Ascending aorta (tissue), 2 donors: Measurements from ENCODE around the gene ARHGEF1. TPM values are rescaled to one million over a fixed set of nuclear protein-coding genes. Genes with fewer than 3 reads are reported as not detected.

ENCODE experiments used
- DNase-seq, 2 donors: peaks; one replicate each; pipeline ENCODE4 v3.0.0-alpha.2; 2019; ENCODE audit warnings: low spot score in 2 of 2
- H3K27ac ChIP-seq, 2 donors: fragments of 200-600 bp; sonication (generic); one replicate each; pipeline ENCODE4 v1.5.1; 2016 to 2017; ENCODE audit warnings: mild to moderate bottlenecking in 1 of 2
- H3K27me3 ChIP-seq: fragments of 200-600 bp; sonication (generic); one replicate; pipeline ENCODE4 v1.5.1; 2017
- H3K36me3 ChIP-seq, 2 donors: fragments of 200-600 bp; sonication (generic); one replicate each; pipeline ENCODE4 v1.5.1; 2016
- H3K4me1 ChIP-seq, 2 donors: fragments of 200-600 bp; sonication (generic); one replicate each; pipeline ENCODE4 v1.5.1; 2016 to 2017; ENCODE audit warnings: mild to moderate bottlenecking in 1 of 2
- H3K4me3 ChIP-seq, 2 donors: fragments of 200-600 bp; sonication (generic); one replicate each; pipeline ENCODE4 v1.5.1; 2016 to 2017; ENCODE audit warnings: mild to moderate bottlenecking in 1 of 2
- H3K9me3 ChIP-seq, 2 donors: fragments of 200-600 bp; sonication (generic); one replicate each; pipeline ENCODE4 v1.5.1; 2016
- CTCF ChIP-seq, 3 experiments: fragments of 200-600 bp in 2 of 3; fragments of 450-650 bp in 1 of 3; sonication (generic) in 2 of 3; IDR thresholded peaks; one replicate each; pipeline ENCODE4 v1.5.1; 2016 to 2019; ENCODE audit warnings: antibody characterized with exemption in 3 of 3, mild to moderate bottlenecking in 1 of 3, moderate library complexity in 1 of 3
- intact Hi-C: fragments of 100-400 bp; cut with DNase I; formaldehyde crosslinking; loops from one replicate; pipeline ENCODE4 v1.15.1; 2023
- total RNA-seq: library from RNA; depleted of rRNA; stranded (reverse); fragments of >200 nt; gene quantifications from one replicate; pipeline ENCODE4 v1.1.0, GENCODE V29; 2016

ARHGEF1 gene
- total RNA-seq, 1 donor from 2014 or later = 178 TPM

GRCh38 chr19:41930322-41930722 is 47.3 kb downstream of the ARHGEF1 start:
- no peaks in the 10 kb centered on the region for H3K9me3 ChIP-seq
- H3K36me3 ChIP-seq = no peaks in the 10 kb centered on the region
- H3K4me3 ChIP-seq = no peak overlapping the region
- H3K27ac ChIP-seq = no peak overlapping the region
- peaks cover 0 to 11% of the 10 kb centered on the region in 2 donors for H3K4me1 ChIP-seq
- no peak for DNase-seq
- TF ChIP-seq CTCF (IDR thresholded peaks at IDR 0.05) = no peak
- H3K27me3 ChIP-seq = peaks cover 47% of the 10 kb centered on the region
- intact Hi-C loops = no loop called here

DNA sequence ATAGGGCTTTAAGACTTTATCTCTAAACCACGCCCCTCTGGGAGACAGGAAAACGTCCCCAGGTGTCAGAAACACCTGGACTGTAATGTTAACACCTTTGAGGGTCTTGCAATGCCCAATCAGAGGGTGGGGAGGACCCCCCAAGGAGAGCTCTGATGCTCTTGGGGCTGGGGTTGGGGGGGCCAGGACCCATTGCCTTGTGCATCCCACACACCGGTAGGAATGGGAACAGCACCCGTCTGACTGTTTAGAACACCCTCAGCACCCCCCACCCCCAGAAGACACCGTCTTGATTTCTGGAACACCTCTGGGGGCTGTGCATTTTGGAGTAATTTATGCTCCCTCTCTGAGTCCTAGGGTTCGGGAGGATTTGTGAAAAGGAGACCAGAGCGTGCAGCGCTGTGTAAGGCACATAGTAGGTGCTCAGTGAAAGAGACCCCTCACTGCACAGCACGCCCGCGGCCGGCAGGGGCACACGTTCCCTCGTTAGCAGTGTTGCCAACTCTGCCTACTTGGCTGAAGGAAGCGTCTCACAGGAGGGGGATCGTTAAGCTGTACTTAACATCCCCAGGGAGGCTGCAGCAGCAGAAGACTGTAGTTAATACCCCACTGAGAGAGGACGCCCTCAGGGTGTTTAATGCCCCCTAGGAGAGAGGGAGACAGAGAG is 48.1 kb downstream of the ARHGEF1 start:
- H3K4me1 ChIP-seq = peaks cover 0 to 11% of the 10 kb centered on the region in 2 donors
- H3K9me3 ChIP-seq = no peaks in the 10 kb centered on the region
- intact Hi-C loops = no loop called here
- H3K27me3 ChIP-seq = peaks cover 47% of the 10 kb centered on the region
- no peak overlapping the region for H3K4me3 ChIP-seq
- no peaks in the 10 kb centered on the region for H3K36me3 ChIP-seq
- H3K27ac ChIP-seq = no peak overlapping the region
- TF ChIP-seq CTCF (IDR thresholded peaks at IDR 0.05) = no peak
- no peak for DNase-seq

- DNase-seq = no peak
- TF ChIP-seq CTCF (IDR thresholded peaks at IDR 0.05) = no peak
- H3K9me3 ChIP-seq = no peaks in the 10 kb centered on the region
- peaks cover 47% of the 10 kb centered on the region for H3K27me3 ChIP-seq
- H3K27ac ChIP-seq = no peak overlapping the region
- intact Hi-C loops = no loop called here
- peaks cover 0 to 11% of the 10 kb centered on the region in 2 donors for H3K4me1 ChIP-seq
- no peak overlapping the region for H3K4me3 ChIP-seq
- H3K36me3 ChIP-seq = no peaks in the 10 kb centered on the region
Measured at GRCh38 chr19:41932259-41932719, 49.3 kb downstream of the ARHGEF1 start.

DNA sequence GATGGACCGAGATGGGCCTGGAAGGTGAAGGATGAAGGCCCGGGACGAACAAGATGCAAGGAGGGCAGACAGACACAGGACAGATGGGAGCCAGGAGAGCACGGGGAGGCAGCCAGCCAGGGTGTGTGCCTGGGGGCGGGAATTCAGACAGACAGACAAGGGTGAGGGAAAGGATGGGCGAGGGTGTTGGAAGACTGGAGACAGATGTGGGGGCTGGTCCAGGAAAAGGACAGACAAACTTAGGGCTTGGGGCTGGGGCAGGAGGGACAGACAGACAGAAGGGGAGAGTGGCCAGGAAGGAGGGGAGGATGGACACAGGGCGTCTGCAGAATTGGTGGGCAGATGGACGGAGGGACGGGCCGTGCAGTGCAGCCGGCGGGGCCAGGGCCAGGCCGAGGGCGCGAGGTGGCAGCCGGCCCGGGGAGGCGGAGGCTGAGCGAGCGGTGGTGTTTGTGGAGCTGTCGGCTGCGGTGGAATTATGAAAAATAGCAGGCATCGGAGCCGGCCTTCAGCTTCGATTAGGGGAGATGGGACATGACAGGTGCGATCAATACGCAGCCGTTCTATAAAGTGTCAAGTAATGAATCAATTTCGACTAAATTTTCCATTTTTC is 49.8 kb downstream of the ARHGEF1 start:
- Histone ChIP-seq H3K4me1 (peaks cover 0 to 9% of the 10 kb centered on the region in 2 donors), H3K9me3 (no peaks in the 10 kb centered on the region), H3K36me3 (no peaks in the 10 kb centered on the region), H3K4me3 (no peak overlapping the region), H3K27ac (no peak overlapping the region), H3K27me3 (peaks cover 42% of the 10 kb centered on the region)
- no peak for TF ChIP-seq CTCF (IDR thresholded peaks at IDR 0.05)
- intact Hi-C loops = no loop called here
- no peak for DNase-seq

DNA sequence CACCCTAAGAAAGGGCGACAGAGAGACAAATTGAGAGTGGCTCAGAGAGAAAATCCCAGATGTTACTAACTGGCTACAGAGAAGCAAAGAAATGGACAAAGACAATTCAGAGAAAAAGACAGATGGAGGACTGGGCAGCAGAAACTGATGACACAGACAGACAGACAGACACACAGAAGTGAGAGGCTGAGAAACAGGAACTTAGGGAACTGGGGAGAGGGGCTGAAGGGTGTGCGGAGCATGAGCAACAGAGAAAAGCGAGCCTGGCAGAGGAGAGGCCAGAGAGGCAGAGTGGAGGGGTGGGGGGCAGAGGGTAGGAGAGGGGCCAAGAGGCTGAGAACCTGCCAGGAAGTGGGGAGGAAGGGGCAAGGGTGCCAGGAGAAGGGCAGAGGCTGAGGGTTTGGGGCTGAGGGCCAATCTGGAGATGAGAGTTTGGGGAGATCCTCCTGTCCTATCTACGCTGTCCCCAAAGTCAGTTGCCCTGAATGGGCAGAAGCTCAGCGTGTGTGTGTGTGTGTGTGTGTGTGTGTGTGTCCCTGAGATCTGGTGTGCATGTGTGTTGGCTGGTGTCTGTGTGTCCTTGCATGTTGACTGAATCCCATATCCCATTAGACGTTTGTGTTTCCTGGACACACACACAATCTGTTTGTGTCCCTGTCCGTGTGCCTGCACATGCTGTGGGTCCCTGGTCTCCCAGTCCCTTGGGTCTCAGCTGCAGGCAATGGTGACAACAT is 50.9 kb downstream of the ARHGEF1 start:
- Histone ChIP-seq H3K4me3 (no peak overlapping the region), H3K27ac (no peak overlapping the region), H3K4me1 (no peaks in the 10 kb centered on the region), H3K36me3 (no peaks in the 10 kb centered on the region), H3K27me3 (peaks cover 34% of the 10 kb centered on the region), H3K9me3 (no peaks in the 10 kb centered on the region)
- no peak for DNase-seq
- intact Hi-C loops = no loop called here
- no peak for TF ChIP-seq CTCF (IDR thresholded peaks at IDR 0.05)
